DMS79 treated with DMSO at 0.1 percent for 48 hours (cell line): Measurements from ENCODE around the gene HSD17B4.
"Not testable (repeated sequence)": the region's sequence is repeated elsewhere in the genome, so short reads cannot be mapped to it uniquely, and the experiment has no call there.

Experiments used
- DNase-seq: peaks from one replicate; lab custom pipeline; 2025; lab: John Stamatoyannopoulos, UW

The HSD17B4 gene

GRCh38 chr5:119480629-119481028, 28.3 kb downstream of the HSD17B4 start:
- not testable (repeated sequence) for DNase-seq

DNA sequence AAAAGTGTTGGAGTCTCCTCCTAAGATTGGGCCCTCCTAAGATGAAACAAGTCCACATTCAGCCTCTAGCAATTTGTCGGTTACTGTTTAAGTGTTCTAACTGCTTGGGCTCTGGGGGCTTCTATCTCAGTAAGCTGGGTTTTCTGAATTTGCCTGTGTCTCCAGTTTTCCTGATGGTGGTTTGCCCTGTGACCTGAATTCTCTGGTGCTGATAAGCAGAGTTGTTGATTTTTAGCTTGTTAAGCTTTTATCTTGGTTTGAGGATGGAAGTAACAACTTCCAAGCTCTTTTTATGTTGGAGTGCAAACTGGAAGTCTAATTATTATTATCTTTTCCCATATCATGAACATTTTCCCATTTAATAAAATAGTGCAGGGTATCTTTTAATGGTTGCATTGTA, 30.9 kb downstream of the HSD17B4 start:
- DNase-seq = no peak

- DNase-seq = no peak
These were observed 32.6 kb downstream of the HSD17B4 start for GRCh38 chr5:119484884-119485283.

GRCh38 chr5:119501671-119502179, 49.4 kb downstream of the HSD17B4 start:
- DNase-seq = no peak

GRCh38 chr5:119503939-119504338, 51.6 kb downstream of the HSD17B4 start:
- not testable (repeated sequence) for DNase-seq

GRCh38 chr5:119512277-119512676, 60.0 kb downstream of the HSD17B4 start:
- no peak for DNase-seq

DNA sequence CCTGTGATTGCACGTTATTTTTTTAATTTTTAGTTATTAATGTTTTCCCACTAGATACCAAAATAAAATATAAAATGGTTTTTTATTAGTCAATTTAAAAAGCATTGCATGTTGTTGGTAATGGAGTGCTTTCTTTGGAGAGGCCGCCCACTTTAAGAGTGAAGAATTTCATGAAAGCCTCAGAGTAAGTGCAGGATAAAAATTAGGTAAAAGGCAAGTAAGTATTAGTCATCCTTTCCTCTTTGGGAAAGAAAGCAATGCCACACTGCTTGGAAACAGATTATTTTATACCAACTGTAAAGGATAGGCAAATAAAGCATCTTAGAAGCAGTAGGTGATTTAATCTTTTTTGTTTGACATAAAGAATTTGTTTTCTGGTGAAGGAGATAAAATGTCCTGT, 62.9 kb downstream of the HSD17B4 start:
- DNase-seq = no peak

- DNase-seq = not testable (repeated sequence)
These were observed 64.8 kb downstream of the HSD17B4 start for GRCh38 chr5:119517115-119517514.

- no peak for DNase-seq
These were observed 68.9 kb downstream of the HSD17B4 start for GRCh38 chr5:119521232-119521631.

DNA sequence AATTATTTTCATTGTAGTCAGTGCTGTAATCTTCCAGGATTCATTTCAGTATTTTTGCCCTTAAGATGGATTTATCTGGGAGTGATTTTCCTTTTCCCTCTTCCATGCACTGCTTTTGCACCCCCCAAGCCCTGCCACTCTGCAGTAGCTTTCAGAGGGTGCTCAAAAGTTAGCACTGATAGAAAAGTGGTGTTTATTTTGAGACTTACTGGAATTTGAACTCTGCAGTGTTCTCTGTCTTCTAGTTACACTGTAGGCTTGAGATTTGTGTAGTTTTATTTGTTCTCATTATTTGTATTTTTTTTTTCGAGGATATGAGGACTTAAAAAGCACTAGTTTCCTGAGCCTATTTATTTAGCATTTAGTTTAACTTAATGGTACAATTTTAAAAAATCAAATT, 70.5 kb downstream of the HSD17B4 start:
- DNase-seq = no peak

- DNase-seq = no peak
These were observed 72.2 kb downstream of the HSD17B4 start for GRCh38 chr5:119524485-119524884.

GRCh38 chr5:119527351-119527750, 75.1 kb downstream of the HSD17B4 start:
- DNase-seq = no peak

DNA sequence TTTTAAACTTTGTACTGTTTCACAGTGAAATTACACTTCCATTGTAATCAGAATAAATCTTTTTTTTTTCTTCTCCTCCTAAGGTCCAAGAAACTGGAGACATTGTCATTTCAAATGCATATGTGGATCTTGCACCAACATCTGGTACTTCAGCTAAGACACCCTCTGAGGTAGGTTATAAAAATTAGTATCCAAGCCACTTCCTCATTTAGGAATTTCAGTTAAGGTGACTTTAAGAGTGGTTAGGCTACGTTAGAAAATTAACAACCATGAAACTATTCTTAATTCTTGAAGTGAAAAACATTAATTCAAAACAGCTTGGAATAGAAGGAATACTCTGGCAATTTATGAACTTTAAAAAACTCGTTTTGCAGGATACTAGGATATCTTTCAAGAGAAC, 77.5 kb downstream of the HSD17B4 start:
- no peak for DNase-seq

DNA sequence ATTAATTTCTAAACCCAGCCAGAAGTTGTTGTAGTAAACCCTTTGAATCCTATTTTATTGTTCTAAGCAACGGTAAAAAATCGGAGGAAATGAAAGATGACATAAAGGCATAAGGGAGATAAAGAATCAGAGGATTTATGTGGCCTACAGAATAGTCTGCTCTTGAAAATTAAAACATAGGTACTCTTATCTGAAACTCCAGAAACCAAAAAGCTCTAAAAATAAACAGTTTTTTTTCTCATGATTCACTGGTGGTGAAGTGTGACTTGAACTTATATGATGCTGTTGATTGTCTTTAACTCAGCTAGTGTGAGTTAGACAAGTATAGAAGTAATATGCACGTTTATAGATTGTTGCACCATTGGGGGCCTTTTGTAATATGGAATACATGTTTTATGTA, 80.3 kb downstream of the HSD17B4 start:
- DNase-seq = no peak

- DNase-seq = no peak
These were observed 85.4 kb downstream of the HSD17B4 start for GRCh38 chr5:119537704-119538103.

- no peak for DNase-seq
These were observed 89.4 kb downstream of the HSD17B4 start for GRCh38 chr5:119541716-119542115.

DNA sequence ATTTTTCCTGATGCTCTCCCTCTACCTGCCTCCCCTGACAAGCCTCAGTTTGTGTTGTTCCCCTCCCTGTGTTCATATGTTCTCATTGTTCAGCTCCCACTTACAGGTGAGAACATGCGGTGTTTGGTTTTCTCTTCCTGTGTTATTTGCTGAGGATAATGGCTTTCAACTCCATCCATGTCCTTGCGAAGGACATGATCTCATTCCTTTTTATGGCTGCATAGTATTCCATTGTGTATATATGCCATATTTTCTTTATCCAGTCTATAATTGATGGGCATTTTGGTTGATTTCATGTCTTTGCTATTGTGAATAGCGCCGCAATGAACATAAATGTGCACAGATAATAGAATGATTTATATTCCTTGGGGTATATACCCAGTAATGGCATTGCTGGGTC, 99.5 kb downstream of the HSD17B4 start:
- no peak for DNase-seq

GRCh38 chr5:119554597-119554996, 102.3 kb downstream of the HSD17B4 start:
- no peak for DNase-seq

DNA sequence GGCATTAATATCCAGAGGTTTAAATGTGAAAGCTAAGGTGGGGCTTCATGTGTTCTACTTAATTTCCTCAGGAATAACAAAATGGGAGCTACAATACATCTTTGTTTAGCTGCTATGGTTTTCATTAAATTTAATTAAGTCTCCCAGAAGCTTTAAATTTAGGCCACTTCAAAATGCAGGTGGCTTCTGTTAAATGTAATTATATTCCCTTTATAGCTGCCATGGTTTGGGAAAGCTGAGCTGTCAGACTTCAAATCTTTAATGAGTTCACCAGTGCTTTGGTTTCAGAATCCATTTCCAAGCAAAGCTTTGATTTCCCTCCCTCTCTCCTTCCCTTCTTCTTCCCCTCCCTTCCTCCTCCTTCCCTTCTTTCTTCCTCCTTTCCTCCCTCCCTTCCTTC, 118.6 kb downstream of the HSD17B4 start:
- DNase-seq = no peak

DNA sequence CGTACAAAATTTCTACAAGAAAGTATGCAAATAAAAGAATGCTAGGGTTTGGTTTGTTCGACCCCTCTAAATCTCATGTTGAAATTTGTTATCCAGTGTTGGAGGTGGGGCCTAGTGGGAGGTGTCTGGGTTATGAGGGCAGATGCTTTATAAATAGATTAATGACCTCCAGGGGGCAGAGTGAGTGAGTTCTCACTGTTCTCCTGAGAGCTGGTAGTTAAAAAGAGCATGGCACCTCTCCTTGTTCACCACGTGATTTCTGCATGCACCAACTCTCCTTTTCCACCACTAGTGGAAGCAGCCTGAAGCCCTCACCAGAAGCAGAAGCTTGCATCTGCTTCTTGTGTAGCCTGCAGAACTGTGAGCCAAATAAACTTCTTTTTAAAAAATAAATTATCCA, 126.6 kb downstream of the HSD17B4 start:
- no peak for DNase-seq

DNA sequence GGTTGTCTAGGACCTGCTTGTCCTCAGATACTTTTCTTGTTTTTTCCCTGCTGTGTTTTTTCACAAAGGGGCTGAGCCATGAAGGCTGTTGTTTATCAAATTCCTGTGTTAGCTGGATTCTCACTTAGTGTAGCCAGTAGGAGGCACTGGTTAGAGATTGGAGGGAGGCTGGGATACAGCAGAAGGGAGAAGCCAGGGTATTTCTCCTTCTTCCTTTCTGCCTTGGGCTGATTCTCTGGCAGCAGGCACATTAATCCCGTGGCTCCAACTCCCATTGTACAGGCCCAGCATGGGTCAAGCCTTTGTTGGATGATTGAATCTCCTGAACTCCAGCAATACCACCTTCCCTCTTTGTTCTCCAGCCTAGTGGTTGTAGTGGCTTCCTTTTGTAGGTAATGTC, 130.7 kb downstream of the HSD17B4 start:
- DNase-seq = no peak

GRCh38 chr5:119583684-119584083, 131.4 kb downstream of the HSD17B4 start:
- DNase-seq = no peak
